ENCODE results near the gene GPRC5C. TPM values are rescaled to one million over a fixed set of nuclear protein-coding genes. Genes with fewer than 3 reads are reported as not detected.

The GPRC5C gene
- total and polyA plus RNA-seq, 2 of the 13 experiments (the other 11 are each of a cell fraction or from before 2014, with no cell fraction given): 85.6 to 300 TPM

DNA sequence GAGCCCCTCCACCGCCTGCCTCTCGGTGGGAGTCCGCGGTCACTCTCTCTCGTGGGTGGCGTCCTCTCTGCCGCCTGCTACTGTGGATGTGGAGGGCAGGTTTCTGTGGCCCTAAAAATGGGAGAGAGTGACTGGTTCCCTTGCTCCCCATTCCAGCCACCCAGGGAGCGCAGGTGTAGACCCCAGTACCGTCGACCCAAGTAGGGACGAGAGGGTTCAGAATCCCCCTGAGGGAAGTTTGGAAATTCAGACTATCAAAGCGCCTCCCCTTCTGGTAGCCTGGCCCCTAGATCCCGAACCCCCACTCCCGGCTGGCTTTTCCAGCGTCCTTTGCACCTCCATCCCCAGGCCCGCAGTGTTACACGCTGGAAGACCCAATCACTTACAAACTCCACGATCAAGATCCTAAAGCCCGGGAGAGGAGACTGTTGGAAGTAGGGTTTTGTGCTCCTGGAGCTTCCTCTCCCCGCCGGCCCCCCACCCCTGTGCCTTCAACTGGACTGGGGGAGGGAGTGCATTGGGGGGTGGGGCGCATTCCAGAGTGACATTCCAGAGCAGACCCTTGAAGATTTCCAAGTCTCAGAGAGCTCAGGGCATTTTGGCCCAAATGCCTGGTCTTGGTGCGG, 991 bp downstream of the GPRC5C start (continued):
- TF ChIP-seq ZNF143 (CRISPR knock-in tag; IDR thresholded peaks at IDR 0.05) (no peak), ZSCAN25 (CRISPR knock-in tag; IDR thresholded peaks at IDR 0.05) (0 out of 2 replicates have a peak, but pooled peaks have one; percentile 22), ZEB1 (IDR thresholded peaks at IDR 0.05; ENCODE audit: insufficient replicate concordance, low read depth) (no peak), ZNF670 (CRISPR knock-in tag; IDR thresholded peaks at IDR 0.05; ENCODE audit: borderline replicate concordance) (no peak), HDAC2 (CRISPR knock-in tag; IDR thresholded peaks at IDR 0.05) (no peak), REXO4 (CRISPR knock-in tag; IDR thresholded peaks at IDR 0.05; ENCODE audit: borderline replicate concordance) (no peak), ZNF703 (CRISPR knock-in tag; IDR thresholded peaks at IDR 0.05; ENCODE audit: borderline replicate concordance) (no peak), ZNF350 (CRISPR knock-in tag; IDR thresholded peaks at IDR 0.05; ENCODE audit: borderline replicate concordance, low read depth) (no peak), STAG1 (CRISPR knock-in tag; IDR thresholded peaks at IDR 0.05) (no peak), RARG (CRISPR knock-in tag; IDR thresholded peaks at IDR 0.05; ENCODE audit: low read depth) (no peak), CREB1 (IDR thresholded peaks at IDR 0.05) (no peak), CREB1 (CRISPR knock-in tag; IDR thresholded peaks at IDR 0.05) (no peak), KLF11 (CRISPR knock-in tag; IDR thresholded peaks at IDR 0.05) (0 out of 2 replicates have a peak, but pooled peaks have one; percentile 51), ZNF329 (CRISPR knock-in tag; IDR thresholded peaks at IDR 0.05; ENCODE audit: low read depth) (no peak), SALL1 (CRISPR knock-in tag; IDR thresholded peaks at IDR 0.05) (peak; percentile 7; the same call in 1 of the 2 replicates), SCMH1 (CRISPR knock-in tag; IDR thresholded peaks at IDR 0.05; ENCODE audit: borderline replicate concordance) (no peak)
- TF ChIP-seq, protein P1, sequence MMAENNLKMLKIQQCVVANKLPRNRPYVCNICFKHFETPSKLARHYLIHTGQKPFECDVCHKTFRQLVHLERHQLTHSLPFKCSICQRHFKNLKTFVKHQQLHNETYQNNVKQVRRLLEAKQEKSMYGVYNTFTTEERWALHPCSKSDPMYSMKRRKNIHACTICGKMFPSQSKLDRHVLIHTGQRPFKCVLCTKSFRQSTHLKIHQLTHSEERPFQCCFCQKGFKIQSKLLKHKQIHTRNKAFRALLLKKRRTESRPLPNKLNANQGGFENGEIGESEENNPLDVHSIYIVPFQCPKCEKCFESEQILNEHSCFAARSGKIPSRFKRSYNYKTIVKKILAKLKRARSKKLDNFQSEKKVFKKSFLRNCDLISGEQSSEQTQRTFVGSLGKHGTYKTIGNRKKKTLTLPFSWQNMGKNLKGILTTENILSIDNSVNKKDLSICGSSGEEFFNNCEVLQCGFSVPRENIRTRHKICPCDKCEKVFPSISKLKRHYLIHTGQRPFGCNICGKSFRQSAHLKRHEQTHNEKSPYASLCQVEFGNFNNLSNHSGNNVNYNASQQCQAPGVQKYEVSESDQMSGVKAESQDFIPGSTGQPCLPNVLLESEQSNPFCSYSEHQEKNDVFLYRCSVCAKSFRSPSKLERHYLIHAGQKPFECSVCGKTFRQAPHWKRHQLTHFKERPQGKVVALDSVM (CRISPR knock-in tag; IDR thresholded peaks at IDR 0.05): no peak
- TF ChIP-seq, protein P2, sequence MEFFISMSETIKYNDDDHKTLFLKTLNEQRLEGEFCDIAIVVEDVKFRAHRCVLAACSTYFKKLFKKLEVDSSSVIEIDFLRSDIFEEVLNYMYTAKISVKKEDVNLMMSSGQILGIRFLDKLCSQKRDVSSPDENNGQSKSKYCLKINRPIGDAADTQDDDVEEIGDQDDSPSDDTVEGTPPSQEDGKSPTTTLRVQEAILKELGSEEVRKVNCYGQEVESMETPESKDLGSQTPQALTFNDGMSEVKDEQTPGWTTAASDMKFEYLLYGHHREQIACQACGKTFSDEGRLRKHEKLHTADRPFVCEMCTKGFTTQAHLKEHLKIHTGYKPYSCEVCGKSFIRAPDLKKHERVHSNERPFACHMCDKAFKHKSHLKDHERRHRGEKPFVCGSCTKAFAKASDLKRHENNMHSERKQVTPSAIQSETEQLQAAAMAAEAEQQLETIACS (CRISPR knock-in tag; IDR thresholded peaks at IDR 0.05): 0 out of 2 replicates have a peak, but pooled peaks have one; percentile 16
- TF ChIP-seq, protein P3, sequence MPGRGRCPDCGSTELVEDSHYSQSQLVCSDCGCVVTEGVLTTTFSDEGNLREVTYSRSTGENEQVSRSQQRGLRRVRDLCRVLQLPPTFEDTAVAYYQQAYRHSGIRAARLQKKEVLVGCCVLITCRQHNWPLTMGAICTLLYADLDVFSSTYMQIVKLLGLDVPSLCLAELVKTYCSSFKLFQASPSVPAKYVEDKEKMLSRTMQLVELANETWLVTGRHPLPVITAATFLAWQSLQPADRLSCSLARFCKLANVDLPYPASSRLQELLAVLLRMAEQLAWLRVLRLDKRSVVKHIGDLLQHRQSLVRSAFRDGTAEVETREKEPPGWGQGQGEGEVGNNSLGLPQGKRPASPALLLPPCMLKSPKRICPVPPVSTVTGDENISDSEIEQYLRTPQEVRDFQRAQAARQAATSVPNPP (CRISPR knock-in tag; IDR thresholded peaks at IDR 0.05): no peak
- TF ChIP-seq, protein P4, sequence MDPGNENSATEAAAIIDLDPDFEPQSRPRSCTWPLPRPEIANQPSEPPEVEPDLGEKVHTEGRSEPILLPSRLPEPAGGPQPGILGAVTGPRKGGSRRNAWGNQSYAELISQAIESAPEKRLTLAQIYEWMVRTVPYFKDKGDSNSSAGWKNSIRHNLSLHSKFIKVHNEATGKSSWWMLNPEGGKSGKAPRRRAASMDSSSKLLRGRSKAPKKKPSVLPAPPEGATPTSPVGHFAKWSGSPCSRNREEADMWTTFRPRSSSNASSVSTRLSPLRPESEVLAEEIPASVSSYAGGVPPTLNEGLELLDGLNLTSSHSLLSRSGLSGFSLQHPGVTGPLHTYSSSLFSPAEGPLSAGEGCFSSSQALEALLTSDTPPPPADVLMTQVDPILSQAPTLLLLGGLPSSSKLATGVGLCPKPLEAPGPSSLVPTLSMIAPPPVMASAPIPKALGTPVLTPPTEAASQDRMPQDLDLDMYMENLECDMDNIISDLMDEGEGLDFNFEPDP (CRISPR knock-in tag; conservative IDR thresholded peaks at IDR 0.05): 0 out of 2 replicates have a peak, but pooled peaks have one; percentile 6
- TF ChIP-seq, protein P5, sequence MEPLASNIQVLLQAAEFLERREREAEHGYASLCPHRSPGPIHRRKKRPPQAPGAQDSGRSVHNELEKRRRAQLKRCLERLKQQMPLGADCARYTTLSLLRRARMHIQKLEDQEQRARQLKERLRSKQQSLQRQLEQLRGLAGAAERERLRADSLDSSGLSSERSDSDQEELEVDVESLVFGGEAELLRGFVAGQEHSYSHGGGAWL (CRISPR knock-in tag; IDR thresholded peaks at IDR 0.05): no peak
- TF ChIP-seq, protein P6, sequence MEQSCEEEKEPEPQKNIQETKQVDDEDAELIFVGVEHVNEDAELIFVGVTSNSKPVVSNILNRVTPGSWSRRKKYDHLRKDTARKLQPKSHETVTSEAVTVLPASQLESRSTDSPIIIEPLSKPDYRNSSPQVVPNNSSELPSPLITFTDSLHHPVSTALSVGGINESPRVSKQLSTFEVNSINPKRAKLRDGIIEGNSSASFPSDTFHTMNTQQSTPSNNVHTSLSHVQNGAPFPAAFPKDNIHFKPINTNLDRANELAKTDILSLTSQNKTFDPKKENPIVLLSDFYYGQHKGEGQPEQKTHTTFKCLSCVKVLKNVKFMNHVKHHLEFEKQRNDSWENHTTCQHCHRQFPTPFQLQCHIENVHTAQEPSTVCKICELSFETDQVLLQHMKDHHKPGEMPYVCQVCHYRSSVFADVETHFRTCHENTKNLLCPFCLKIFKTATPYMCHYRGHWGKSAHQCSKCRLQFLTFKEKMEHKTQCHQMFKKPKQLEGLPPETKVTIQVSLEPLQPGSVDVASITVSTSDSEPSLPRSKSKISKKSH (CRISPR knock-in tag; IDR thresholded peaks at IDR 0.05; ENCODE audit: borderline replicate concordance): no peak

Data from HepG2 (cell line).